Activated CD8-positive, alpha-beta memory T cell treated with anti-CD3 and anti-CD28 coated beads, Interleukin-2, amount 50 U/mL, for 1 hour (primary cell): ENCODE measurements around the gene SNAI1.

Source experiments
- DNase-seq: peaks from one replicate; pipeline ENCODE4 v3.0.0-alpha.2; 2020; ENCODE audit errors: extremely low read depth

The SNAI1 gene

GRCh38 chr20:50037123-50037522 lies 54.3 kb downstream of the SNAI1 start:
- DNase-seq, result no peak

- no peak for DNase-seq
Measured at GRCh38 chr20:50037575-50037974, 54.8 kb downstream of the SNAI1 start.

GRCh38 chr20:50038169-50038568 lies 55.4 kb downstream of the SNAI1 start:
- no peak for DNase-seq
